Stimulated activated CD8-positive, alpha-beta memory T cell treated with anti-CD3 and anti-CD28 coated beads, Interleukin-7, amount 100 ng/mL, for 48 hours (primary cell): ENCODE measurements around the gene TMEM86B.

Source experiments
- DNase-seq, 2 donors: peaks; one replicate each; pipeline ENCODE4 v3.0.0-alpha.2; 2020; ENCODE audit warnings: low read depth in 1 of 2; ENCODE audit errors: extremely low read depth in 1 of 2

TMEM86B gene

DNA sequence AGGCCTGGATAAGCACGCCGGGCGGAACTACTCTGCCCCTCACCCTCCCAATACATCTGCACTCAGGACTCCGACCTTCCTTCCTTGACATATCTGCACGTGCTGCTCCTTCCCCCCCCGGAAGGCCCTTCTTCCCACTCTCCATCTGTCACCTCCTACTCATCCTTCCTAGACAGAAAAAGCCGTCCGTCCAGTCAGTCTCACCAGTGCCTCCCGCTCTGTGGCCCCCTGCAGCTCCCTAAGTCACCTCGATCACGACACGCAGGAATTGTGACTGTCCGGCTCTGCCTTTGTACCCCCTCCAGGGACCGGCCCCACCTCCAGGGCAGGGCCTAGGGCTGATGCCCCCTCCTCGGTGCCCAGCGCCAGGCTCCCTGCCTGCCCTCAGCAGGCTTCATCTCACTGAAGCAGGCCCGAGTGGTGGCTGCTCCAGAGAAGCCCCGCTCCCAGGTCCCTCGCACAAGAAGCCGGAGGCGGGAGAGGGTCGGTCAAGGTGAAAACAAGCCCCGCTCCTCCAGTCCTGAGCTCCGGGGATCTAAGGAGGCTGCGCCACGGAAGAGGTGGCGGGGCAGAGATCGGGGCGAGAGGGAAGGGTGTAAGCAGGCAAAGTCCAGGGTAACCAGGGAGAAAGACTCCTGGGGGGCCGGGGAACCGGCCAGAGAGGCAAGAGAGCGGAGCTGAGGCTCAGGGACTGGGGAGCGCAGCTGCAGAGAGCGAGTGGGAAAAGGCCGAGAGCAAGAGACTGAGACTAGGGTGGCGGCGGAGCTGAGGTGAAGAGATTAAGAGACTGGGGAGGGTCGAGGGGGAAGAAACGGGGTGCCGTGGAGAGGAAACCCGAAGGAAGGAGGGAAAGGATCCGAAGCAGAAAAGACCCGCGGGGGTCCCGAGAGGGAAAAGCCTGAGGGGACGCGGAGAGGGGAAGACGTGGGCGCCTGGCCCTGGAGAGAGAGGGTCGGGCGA lies 29.2 kb upstream of the TMEM86B start:
- DNase-seq: no peak

DNA sequence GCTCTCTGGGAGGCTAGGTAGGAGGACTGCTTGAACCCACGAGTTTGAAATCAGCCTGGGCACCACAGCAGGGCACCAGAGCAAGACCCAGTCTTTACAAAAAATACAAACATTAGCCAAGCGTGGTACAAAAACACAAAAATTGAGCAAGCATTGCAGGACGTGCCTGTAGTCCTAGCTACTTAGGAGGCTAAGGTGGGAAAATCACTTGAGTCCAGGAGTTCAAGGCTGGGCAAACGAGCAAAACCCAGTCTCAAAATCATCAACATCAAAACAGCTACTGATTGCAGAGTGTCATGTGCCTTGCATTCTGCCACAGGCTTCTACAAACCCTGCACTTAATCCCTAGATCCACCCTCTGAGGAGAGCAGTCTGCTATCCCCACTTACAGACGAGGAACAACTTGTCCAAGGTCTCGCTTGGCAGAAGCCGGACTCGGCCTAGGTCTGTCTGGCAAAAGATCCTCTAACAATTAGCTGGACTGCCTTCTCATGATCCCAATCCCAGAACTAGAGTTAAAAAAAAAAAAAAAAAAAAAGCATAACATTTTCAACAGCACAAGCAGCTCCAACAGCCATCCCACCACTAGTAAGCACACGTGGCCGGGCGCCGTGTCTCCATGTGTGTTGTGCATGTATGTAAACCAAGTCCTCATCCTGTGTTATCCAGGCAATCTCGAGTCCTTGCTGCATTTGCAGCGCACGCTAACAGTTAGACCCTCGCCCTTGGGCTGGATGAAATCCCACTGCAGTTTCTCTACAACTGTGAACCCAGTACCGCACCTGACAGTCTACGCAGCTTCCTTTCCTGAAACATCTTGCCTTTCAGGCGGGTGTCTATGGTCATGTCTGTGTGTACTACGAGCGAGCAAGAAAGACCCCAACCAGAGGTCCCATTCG lies 28.2 kb upstream of the TMEM86B start:
- DNase-seq: no peak

DNA sequence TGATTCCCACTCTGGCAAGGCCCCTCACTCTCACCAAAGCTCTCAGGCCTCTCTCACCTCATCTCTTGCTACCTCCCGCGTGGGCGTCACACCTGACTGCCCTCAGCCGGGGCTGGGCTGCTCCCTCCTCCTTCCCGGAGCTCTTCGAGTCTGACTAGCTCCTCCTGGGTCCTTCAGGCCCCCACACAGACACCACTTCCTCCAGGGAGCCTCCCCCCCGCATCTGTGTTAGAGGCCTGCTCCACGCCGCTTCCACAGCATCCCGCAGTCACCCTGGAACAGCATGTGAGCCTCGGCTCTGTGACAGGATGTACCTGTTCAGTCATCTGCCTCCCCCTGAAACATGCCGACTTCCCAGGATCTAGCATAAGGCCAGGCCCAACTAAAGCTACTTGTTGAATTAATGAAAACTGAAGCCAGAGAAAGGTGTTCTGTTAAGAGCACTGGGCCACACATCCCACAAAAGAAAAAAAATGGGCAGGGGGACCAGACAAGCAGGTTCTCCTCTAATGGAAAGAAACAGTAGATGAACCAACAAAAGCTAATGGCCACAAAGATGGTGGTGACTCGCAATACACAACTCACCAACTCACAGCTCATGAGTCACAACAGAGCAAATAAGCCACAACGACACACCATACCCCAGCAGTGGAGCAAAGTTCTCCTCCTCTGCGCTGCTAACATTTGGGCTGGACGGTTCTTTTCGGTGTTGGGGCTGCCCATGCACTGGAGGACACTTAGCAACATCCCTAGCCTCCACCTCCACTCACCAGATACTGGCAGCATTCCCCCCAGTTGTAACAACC lies 27.3 kb upstream of the TMEM86B start:
- peak in 1 of 2 donors; percentile 67 for DNase-seq

DNA sequence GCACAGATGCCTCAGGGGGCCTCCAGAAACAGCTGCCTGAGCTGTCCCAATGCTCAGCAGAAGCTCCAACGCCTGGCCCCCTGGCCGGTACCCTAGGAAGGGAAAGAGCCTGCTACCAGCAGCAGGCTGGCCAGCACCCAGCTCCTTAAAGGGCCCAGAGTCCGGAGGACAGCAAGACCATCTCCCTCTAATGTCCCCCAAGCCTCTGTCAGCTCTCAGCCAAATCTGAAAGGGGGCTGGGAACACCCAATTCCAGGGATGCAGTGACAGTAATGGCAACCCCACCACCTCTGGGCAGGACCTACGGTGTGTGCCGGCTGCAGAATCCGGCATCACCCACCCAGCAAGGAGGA lies 26.0 kb upstream of the TMEM86B start:
- DNase-seq: no peak

DNA sequence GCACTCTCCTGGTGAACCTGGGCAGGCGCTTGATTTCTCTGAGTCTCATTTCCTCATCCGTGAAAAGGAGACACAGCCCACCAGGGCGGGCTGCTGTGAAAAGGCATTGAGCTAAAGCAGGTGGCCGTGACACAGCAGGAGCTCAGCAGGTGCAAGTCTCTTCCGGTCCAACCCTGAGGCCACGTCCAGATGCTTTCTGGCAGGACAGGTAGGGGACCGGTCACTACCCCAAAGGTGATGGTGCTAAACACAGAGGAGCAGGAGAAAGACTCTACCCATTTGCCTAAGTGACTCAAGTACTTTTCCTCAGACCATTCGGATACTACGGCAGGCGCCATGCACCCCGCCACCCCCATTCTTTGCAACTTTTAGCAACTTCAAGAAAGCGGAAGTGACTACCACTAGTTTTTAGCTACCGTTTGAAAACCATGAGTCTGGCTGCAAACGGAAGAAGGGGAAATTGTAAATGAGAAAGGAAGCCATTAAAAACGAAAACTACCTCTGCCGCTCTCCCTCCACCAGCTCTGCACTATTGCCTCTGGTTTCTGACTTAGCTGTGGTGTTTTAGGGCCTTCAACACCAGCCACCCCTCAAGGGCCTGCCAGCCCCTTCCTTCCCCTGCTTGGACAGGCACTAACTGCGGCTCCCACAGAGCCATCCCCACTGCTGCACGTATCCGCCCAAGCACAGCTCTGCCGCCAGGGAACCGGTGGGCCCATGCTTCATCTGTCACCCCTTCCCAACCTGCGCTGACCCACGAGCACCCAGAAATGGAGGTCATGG lies 25.5 kb upstream of the TMEM86B start:
- DNase-seq: peak in 1 of 2 donors; percentile 50

DNA sequence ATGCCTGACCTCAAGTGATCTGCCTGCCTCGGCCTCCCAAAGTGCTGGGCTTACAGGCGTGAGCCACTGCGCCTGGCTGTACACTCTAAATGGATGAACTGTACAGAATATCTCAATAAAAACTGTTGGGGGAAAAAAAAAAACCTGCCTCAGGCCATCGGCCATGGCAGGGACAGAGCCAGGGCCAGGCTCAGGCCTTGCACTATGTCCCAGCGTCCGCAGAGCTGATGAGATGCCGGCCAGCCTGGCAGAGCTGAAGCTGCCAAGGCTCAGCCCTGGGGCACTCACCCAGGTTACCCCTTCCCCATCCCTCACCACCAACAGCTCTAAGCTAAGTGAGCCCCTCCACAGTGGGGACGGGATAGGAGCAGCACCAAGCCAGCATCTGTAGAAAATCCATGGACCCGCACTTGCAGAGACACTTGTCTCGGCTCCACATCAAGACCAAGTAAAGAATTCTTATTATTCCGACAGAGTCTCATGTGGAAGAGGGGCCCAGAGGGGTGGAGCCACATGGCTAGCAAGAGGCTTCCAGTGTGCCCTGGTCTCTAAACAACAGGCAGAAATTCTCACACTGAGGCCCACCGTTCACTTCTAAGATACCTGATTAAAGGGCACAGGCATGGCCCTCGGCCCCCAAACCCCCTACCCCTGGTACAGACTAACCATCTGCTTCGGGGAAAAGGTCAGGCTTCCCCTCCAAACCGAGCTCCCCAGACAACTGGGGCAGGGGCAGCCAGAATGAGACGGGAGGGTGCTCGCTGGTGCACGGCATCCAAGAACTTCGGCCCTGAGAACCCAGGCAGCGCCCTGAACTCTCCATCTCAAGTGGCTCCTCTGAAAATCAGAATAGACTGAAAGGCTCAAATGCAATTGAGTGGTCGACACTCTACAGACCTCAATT lies 24.4 kb upstream of the TMEM86B start:
- DNase-seq: no peak

DNA sequence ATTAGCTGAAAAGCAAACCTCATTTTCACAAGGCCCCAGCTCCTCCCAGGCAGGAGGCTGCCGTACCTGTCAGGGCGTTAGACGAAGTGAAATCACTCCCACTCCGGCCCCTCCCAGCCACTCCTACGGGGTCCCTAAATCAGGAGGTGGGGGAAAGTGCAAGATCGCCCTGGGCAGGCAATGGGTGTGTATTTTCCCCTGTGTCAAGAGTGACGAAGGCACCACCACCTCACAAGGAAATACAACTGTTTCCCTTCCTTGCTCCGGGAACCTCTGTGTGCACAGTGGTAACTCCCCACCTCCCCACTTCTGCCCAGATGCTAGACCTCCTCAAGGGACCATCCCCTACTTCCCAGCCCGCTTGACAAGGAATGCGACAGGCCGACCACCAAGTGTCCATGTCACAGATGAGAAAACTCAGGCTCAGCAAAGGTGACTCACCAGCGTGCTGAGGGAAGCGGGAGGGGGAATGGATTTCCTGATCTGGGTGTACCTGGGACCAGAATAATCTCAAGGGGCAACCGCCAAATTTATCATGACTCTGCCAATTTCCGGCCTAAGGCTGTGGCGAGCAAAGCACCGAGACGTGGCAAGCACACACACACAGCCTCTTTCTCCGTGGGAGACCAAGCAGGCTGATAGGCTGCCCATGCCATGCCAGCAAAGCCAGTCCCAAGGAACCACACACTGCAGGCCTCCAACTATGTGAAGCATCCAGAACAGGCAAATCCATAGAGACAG lies 22.9 kb upstream of the TMEM86B start:
- DNase-seq: peak in 1 of 2 donors; percentile 48

DNA sequence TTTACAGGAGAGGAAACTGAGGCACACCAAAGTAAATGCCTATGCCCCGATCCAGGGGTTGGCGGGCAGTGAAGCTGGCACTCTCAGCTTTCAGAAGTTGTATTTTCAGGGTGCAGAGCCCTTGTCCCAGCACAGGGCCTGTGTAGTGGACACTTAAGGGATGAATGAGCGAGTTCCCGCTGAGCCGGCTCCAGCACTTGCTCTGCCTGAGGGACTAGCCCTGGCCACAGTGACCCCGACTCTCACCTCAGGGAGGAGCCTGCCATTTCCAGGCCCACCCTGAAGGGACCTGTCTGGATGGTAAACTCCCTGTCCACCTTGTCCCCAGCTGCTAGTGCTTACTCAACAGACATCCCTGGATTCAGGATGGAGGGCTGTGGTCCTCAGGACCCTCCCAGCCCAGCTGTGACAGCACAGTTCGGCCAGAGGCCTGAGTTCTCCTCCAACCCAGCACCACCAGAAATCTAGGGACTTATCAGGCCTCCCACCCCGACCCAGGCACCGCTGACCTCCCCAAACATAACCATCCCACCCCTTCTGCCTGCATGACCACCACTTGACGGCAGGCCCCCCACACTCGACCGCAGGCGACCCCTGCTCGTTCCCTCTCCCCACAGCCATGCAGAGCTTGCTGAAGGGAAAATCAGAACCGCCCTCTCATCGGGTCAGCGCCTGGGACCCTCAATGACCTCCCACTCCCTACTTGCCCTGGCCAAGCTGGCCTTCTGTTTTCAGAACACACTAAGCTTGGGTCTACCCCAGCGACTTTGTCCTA lies 21.9 kb upstream of the TMEM86B start:
- DNase-seq: no peak

DNA sequence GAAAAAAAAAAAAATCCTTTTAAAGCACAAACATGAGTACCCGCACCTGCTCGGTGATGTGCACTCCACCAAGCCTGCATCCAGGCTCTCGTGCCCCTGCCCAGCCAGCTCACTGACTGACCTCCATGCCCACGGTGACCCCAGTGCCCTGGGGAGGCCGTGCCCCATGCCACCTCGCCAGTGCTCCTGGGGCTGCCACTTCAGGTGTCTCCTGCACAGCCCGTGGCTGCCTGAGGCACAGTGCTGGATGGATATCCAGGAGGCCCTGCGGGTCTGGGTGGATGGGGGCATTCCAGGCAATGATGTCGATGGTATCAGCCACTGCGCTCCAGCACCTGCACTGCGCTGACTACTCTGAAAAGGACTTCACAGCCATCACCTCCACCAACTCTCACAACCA lies 21.3 kb upstream of the TMEM86B start:
- DNase-seq: no peak

DNA sequence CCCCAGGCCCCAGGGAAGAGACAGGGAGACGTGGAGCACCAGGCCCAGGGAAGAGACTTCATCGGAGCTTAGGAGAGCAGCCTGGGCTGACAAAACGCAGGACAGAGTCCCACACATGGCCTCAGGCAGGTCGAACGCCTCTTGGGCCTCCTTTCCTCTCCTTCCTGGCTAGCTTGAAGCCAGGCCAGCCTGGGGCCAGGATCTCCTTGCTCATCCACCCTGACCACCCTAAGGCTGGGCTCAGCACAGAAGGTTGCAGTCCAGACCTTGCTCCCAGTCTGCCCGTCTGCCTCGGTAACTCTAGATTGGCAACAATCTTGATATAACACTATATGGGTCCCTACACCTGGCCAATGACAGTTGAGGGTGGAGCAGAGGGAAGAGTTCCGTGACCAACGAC lies 20.1 kb upstream of the TMEM86B start:
- no peak for DNase-seq

DNA sequence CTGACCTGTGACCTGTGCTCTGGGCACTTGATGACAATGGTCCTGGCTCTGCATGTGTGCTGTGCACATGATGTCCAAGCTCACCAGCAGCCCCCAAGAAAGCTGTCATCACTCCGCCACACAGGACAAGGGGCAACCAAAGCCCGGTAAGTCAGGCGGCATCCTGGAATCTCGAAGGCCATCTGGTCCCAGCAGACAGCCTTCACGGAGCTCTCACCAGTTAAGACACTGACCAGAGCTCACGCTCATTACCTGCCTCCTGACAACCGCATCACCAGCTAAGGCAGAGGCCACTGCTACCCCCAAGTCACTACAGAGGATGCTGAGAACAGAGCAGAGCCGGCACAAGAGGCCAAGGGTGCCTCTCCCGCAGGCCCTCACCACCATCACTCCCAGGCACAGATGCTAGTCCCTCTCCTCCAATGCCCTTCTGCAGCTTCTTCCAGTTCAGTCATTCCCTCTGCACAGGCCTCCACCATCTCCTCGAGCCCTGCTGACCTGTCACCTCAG lies 19.7 kb upstream of the TMEM86B start:
- no peak for DNase-seq

DNA sequence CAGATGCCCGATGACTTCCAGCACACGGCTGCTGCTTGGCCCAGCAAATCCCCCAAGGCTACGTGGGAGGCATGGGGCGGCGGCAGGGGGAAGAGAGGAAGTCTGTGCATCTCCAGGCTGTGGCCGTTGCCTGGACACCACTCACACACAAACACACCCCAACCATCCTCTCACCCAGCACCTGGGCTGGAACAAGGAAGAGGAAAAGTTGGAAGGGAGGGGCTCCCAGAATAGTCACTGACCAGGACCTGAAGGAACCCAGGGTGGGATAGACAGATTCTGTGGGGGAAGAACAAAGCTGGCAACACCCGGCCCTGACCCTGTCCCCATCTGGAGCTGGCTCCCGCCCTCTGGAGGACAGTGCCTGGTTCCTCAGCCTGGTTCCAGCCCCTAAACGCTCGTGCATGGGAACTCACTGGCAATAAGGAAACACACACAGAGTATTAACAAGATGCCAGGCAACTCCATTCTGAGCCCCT lies 19.1 kb upstream of the TMEM86B start:
- no peak for DNase-seq

DNA sequence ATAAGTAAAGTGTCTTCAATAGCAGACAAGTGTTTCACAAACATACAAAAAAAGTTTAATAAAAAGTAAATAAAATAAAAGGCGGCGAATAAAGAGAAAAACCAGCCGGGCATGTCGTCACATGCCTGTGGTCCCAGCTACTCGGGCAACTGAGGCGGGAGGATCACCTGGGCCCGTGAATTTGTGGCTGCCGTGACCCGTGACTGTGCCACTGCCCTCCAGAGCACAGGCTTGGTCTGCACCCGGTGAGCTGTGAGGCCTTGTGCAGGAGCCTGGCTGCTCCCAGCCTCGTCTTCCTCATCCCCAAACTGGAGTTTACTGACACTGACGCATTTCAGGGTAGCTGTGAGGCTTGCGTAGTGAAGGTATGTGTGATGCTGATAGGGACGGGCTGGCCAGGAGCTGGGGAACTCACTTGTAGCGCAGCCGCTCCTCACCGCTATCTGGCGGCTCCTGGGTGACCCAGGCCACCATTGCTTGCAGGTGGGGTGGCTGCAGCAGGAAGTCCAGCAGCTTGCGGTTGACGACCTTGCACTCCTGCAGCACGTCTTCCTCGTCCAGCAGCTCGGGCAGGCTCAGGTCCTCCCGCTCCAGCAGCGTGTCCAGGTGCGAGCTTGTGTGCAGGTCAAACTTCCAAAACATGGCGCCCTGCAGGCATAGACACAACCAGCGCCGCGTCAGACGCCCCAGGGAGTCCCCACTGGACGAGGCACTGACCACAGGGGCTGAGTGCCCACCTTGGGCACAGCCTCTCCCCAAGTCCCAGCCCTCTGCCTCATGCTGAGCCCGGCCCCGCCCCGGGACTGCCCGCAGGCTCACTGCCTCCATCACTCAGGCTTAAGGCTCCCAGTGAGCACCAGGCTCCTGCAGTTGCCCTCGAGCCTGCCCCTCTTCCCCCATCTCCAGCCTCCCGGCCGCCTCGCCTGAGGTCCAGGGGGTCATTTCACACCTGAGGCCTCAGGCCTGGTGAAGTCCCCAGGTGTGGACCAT lies 18.2 kb upstream of the TMEM86B start:
- no peak for DNase-seq

DNA sequence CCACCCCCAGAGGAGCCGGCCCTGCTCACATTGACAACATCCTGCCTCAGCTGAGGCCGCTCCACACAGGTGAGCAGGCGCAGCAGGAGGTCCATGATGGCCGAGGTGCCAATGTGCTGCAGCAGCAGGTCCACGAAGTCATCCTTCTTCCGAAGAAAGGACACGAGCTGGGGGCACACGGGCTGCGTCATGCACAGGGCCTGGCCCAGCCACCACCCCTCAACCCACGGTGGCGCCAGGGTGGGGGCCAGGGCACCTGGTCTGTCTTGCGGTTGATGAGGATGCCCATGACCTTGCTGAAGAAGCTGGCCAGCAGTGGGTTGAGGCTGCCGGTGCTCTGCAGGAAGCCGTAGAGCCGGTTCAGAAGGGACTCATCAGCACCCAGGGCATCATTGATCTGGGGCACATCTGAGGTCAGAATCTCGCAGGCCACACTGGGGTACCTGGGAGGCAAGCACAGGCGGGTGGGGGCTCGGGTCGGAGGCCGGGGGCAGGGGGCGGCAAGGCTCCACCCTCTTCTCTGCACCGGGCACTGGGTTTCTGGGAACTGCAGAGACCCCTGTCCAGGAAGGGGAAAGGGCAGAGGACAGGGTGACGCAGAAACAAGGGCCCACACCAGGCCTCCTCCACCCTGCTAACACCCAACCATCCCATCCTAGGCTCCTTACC lies 16.8 kb upstream of the TMEM86B start:
- no peak for DNase-seq

DNA sequence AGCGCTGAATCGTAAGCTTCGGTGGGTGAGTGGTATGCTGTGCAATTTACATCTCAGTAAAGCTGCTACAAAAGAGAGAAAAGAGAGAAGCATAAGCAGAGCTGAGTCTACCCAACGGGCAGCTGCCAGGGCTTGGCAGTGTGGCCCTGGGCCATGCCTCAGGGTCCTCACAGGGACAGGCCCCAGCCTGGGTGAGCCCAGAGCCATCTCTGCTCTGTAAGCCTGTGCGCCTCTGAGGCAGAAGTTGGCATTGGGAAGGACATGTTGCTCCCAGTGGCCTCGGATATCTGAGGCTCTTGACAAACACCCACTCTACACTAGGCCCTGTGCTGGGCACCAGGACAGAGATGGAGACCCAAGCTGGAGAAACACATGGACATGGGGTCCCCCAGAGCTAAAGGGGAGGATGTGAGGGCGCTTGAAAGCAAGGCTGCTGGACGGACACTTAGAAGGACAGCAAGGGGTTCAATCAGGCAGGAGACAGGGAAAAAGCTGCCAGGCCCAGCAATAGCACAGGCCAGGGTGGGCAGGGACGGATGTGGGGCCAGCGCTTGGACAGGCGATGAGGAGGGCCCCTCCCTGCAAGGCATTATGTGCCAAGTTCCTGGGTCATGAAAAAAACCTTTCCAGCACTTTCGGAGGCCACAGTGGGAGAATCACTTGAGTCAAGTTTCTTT lies 15.6 kb upstream of the TMEM86B start:
- no peak for DNase-seq
